HepG2 (cell line): Measurements from ENCODE around the gene PTPN14. TPM values are rescaled to one million over a fixed set of nuclear protein-coding genes. Genes with fewer than 3 reads are reported as not detected.

Experiments used
- ETV5 ChIP-seq: IDR thresholded peaks from 2 replicates; pipeline ENCODE4 v1.6.1; 2018; ENCODE audit warnings: missing biosample characterization, missing genetic modification reagents, inconsistent platforms, borderline replicate concordance
- KDM3A ChIP-seq: IDR thresholded peaks from 2 replicates; pipeline ENCODE4 v1.6.1; 2018; ENCODE audit warnings: low read depth, missing compliant biosample characterization
- LBX2 ChIP-seq: sonication (generic); formaldehyde crosslinking; IDR thresholded peaks from 2 replicates; pipeline ENCODE4 v1.5.0; 2020; ENCODE audit warnings: missing genetic modification reagents, mild to moderate bottlenecking, borderline replicate concordance
- MAFK ChIP-seq, 2 experiments: IDR thresholded peaks in 1 of 2; conservative IDR thresholded peaks in 1 of 2; 2 replicates each; pipeline ENCODE4 v1.6.1; 2011; ENCODE audit warnings: improper control_type of control experiment in 2 of 2, low read length in 2 of 2
- MXI1 ChIP-seq: IDR thresholded peaks from 3 replicates; pipeline ENCODE4 v1.6.1; 2012; ENCODE audit warnings: low read depth, low read length, inconsistent platforms, borderline replicate concordance
- NFE2L1 ChIP-seq: sonication (generic); formaldehyde crosslinking; IDR thresholded peaks from 2 replicates; pipeline ENCODE4 v1.4.0; 2020; ENCODE audit warnings: missing genetic modification reagents, mild to moderate bottlenecking, borderline replicate concordance
- THRA ChIP-seq: sonication (generic); formaldehyde crosslinking; IDR thresholded peaks from 2 replicates; pipeline ENCODE4 v1.4.0; 2020; ENCODE audit warnings: missing genetic modification reagents, borderline replicate concordance
- ZHX1 ChIP-seq: sonication (generic); formaldehyde crosslinking; IDR thresholded peaks from 2 replicates; pipeline ENCODE4 v1.8.1; 2022; ENCODE audit warnings: low read depth, mild to moderate bottlenecking, missing genetic modification reagents
- ZKSCAN5 ChIP-seq: sonication (generic); formaldehyde crosslinking; IDR thresholded peaks from 2 replicates; pipeline ENCODE4 v1.5.1; 2020; ENCODE audit warnings: mild to moderate bottlenecking, missing genetic modification reagents
- ZNF274 ChIP-seq: sonication (generic); formaldehyde crosslinking; IDR thresholded peaks from 2 replicates; pipeline ENCODE4 v1.5.1; 2020; ENCODE audit warnings: mild to moderate bottlenecking, missing genetic modification reagents
- ZNF281 ChIP-seq: sonication (generic); formaldehyde crosslinking; IDR thresholded peaks from 2 replicates; pipeline ENCODE4 v1.4.0; 2020; ENCODE audit warnings: missing genetic modification reagents, borderline replicate concordance
- ZNF558 ChIP-seq: sonication (generic); formaldehyde crosslinking; IDR thresholded peaks from 2 replicates; pipeline ENCODE4 v1.9.0; 2022; ENCODE audit warnings: mild to moderate bottlenecking, missing genetic modification reagents, borderline replicate concordance
- polyA plus RNA-seq, 8 experiments: library from polyadenylated mRNA; depleted of rRNA in 3 of 8; stranded (reverse) in 7 of 8; unstranded in 1 of 8; fragments of >200 nt; fragmentation: Illumina TruSeq in 4 of 8; extraction: Trizol in 4 of 8; gene quantifications; 2 replicates each; pipeline versions ENCODE4 v1.2.1 to v1.2.3, GENCODE V29; 2011 to 2016; ENCODE audit warnings: low read depth in 4 of 8, missing spikeins in 1 of 8, mixed read lengths in 1 of 8; ENCODE audit not compliant: insufficient read depth in 1 of 8
- total RNA-seq, 5 experiments: library from RNA; depleted of rRNA; stranded (reverse); fragments of >200 nt; fragmentation: Illumina TruSeq; extraction: Trizol; gene quantifications; 2 replicates each; pipeline ENCODE4 v1.2.3, GENCODE V29; 2016; ENCODE audit warnings: low read depth in 1 of 5

Gene PTPN14
- total and polyA plus RNA-seq, 2 of the 13 experiments (the other 11 are each of a cell fraction or from before 2014, with no cell fraction given) = 3.9 to 4.7 TPM

GRCh38 chr1:214523124-214523824, 28.1 kb downstream of the PTPN14 start (continued):
- TF ChIP-seq LBX2 (no peak), MXI1 (no peak), ZNF281 (CRISPR knock-in tag) (no peak), MAFK (conservative IDR thresholded peaks at IDR 0.05 in 1 of 2, IDR thresholded peaks at IDR 0.05 in 1 of 2; ENCODE audit: low read length in 2 of 2) (no peak), NFE2L1 (CRISPR knock-in tag) (no peak), THRA (CRISPR knock-in tag) (no peak), KDM3A (CRISPR knock-in tag) (no peak), ZNF274 (no peak), ZNF558 (CRISPR knock-in tag) (no peak), ZKSCAN5 (no peak), ZHX1 (CRISPR knock-in tag) (no peak), ETV5 (peak; percentile 90)
